SK-N-SH treated with all-trans-retinoic acid at 6 μM for 48 hours (cell line): ENCODE data around the gene METTL5.

Source experiments
- ATAC-seq: fragments of 200-7000 bp; cut with Tn5 transposase; 3 replicates; pipeline ENCODE4 v1.9.1; 2020; ENCODE audit warnings: mild to moderate bottlenecking, moderate library complexity
- CREB5 ChIP-seq: fragments of 250-450 bp; sonication (Bioruptor Pico); IDR thresholded peaks from 2 replicates; pipeline ENCODE4 v1.5.1; 2020; ENCODE audit warnings: low read depth, mild to moderate bottlenecking, moderate library complexity
- CSDC2 ChIP-seq: fragments of 250-450 bp; sonication (Bioruptor Pico); IDR thresholded peaks from 2 replicates; pipeline ENCODE4 v1.5.0; 2020; ENCODE audit warnings: mild to moderate bottlenecking, moderate library complexity
- ESRRG ChIP-seq: fragments of 250-450 bp; sonication (Bioruptor Pico); IDR thresholded peaks from 2 replicates; pipeline ENCODE4 v1.6.1; 2021; ENCODE audit warnings: mild to moderate bottlenecking
- GLIS3 ChIP-seq: fragments of 250-450 bp; sonication (Bioruptor Pico); IDR thresholded peaks from 2 replicates; pipeline ENCODE4 v1.5.0; 2020; ENCODE audit warnings: mild to moderate bottlenecking, moderate library complexity
- ISL1 ChIP-seq: fragments of 250-450 bp; sonication (Bioruptor Pico); IDR thresholded peaks from 2 replicates; pipeline ENCODE4 v2.1.2; 2022; ENCODE audit warnings: mild to moderate bottlenecking, moderate library complexity
- OSR1 ChIP-seq: fragments of 250-450 bp; sonication (Bioruptor Pico); IDR thresholded peaks from 2 replicates; pipeline ENCODE4 v1.8.0; 2022; ENCODE audit warnings: moderate library complexity, mild to moderate bottlenecking, inconsistent platforms
- PATZ1 ChIP-seq: fragments of 250-450 bp; sonication (Bioruptor Pico); IDR thresholded peaks from 2 replicates; pipeline ENCODE4 v1.8.0; 2020; ENCODE audit warnings: mild to moderate bottlenecking, moderate library complexity, borderline replicate concordance
- PPARA ChIP-seq: fragments of 250-450 bp; sonication (Bioruptor Pico); IDR thresholded peaks from 2 replicates; pipeline ENCODE4 v1.5.0; 2020; ENCODE audit warnings: mild to moderate bottlenecking, borderline replicate concordance
- SNAI2 ChIP-seq: fragments of 250-450 bp; sonication (Bioruptor Pico); IDR thresholded peaks from 2 replicates; pipeline ENCODE4 v1.5.0; 2020; ENCODE audit warnings: mild to moderate bottlenecking, moderate library complexity
- TCF4 ChIP-seq: fragments of 250-450 bp; sonication (Bioruptor Pico); IDR thresholded peaks from 2 replicates; pipeline ENCODE4 v1.8.0; 2021; ENCODE audit warnings: mild to moderate bottlenecking, moderate library complexity, borderline replicate concordance
- TSHZ2 ChIP-seq: fragments of 250-450 bp; sonication (Bioruptor Pico); IDR thresholded peaks from 2 replicates; pipeline ENCODE4 v1.5.0; 2020; ENCODE audit warnings: mild to moderate bottlenecking, moderate library complexity
- ZFP3 ChIP-seq: fragments of 250-450 bp; sonication (Bioruptor Pico); IDR thresholded peaks from 2 replicates; pipeline ENCODE4 v1.5.0; 2020; ENCODE audit warnings: mild to moderate bottlenecking, moderate library complexity
- ZFP30 ChIP-seq: fragments of 450-650 bp; formaldehyde crosslinking; IDR thresholded peaks from 2 replicates; pipeline ENCODE4 v1.5.0; 2022; ENCODE audit warnings: mild to moderate bottlenecking, moderate library complexity
- ZNF565 ChIP-seq: fragments of 450-650 bp; formaldehyde crosslinking; conservative IDR thresholded peaks from 2 replicates; pipeline ENCODE4 v1.5.0; 2020; ENCODE audit warnings: low read depth, mild to moderate bottlenecking, moderate library complexity
- ZNF70 ChIP-seq: fragments of 450-650 bp; formaldehyde crosslinking; IDR thresholded peaks from 2 replicates; pipeline ENCODE4 v1.5.0; 2020; ENCODE audit warnings: mild to moderate bottlenecking, moderate library complexity
- ZNF8 ChIP-seq: fragments of 450-650 bp; formaldehyde crosslinking; IDR thresholded peaks from 2 replicates; pipeline ENCODE4 v1.5.0; 2020; ENCODE audit warnings: mild to moderate bottlenecking, moderate library complexity

METTL5 gene

GRCh38 chr2:169790581-169790980, 34.1 kb downstream of the METTL5 start:
- no peak for ATAC-seq
- TF ChIP-seq OSR1 (CRISPR knock-in tag), result no peak
- TF ChIP-seq ZFP30 (CRISPR knock-in tag), result no peak
- TF ChIP-seq PATZ1 (CRISPR knock-in tag), result no peak
- no peak for TF ChIP-seq TCF4 (CRISPR knock-in tag)
- TF ChIP-seq ZNF8, result no peak
- no peak for TF ChIP-seq GLIS3 (CRISPR knock-in tag)
- no peak for TF ChIP-seq ZFP3 (CRISPR knock-in tag)

- no peak for ATAC-seq
- TF ChIP-seq TSHZ2 (no peak), PATZ1 (CRISPR knock-in tag) (no peak), ESRRG (CRISPR knock-in tag) (no peak), GLIS3 (CRISPR knock-in tag) (no peak), ZNF70 (no peak)
Observed at GRCh38 chr2:169782513-169782912, 42.2 kb downstream of the METTL5 start.

GRCh38 chr2:169781249-169782013, 43.3 kb downstream of the METTL5 start:
- TF ChIP-seq ZNF565, result no peak
- TF ChIP-seq ZNF8, result no peak
- TF ChIP-seq ISL1 (CRISPR knock-in tag), result no peak
- no peak for TF ChIP-seq PPARA
- no peak for TF ChIP-seq CREB5 (CRISPR knock-in tag)
- no peak for TF ChIP-seq ESRRG (CRISPR knock-in tag)
- TF ChIP-seq CSDC2, result no peak
- no peak for TF ChIP-seq PATZ1 (CRISPR knock-in tag)
- TF ChIP-seq SNAI2 (CRISPR knock-in tag), result no peak
- TF ChIP-seq TSHZ2, result no peak
- no peak for ATAC-seq
